OCI-LY3 (cell line): Measurements from ENCODE around the gene EMC9.

Source experiments
- CTCF ChIP-seq: fragments of 200-600, 300-600 bp; sonication (generic); IDR thresholded peaks from 2 replicates; pipeline ENCODE4 v1.5.1; 2014; ENCODE audit warnings: antibody characterized with exemption, low read length, low read depth
- EZH2phosphoT487 ChIP-seq: fragments of 200-600 bp; shearing (Covaris generic); IDR thresholded peaks from 2 replicates; pipeline ENCODE4 v1.6.1; 2018; ENCODE audit warnings: antibody characterized with exemption, mixed run types, low read depth

GRCh38 chr14:24146453-24146977 lies 5.1 kb upstream of the EMC9 start, which contains the start of gene PSME2:
- TF ChIP-seq CTCF (no peak), EZH2phosphoT487 (no peak)
